HEK293T (cell line): ENCODE data around the gene DMKN.

Experiments
- CTCF ChIA-PET: fragments of 350-600 bp; formaldehyde crosslinking; extraction: SDS; loops from one replicate; lab custom pipeline; 2021; ENCODE audit warnings: antibody characterized with exemption, inconsistent platforms; lab: Yijun Ruan, JAX
- POLR2A ChIA-PET: fragments of 350-600 bp; formaldehyde crosslinking; extraction: SDS; loops from one replicate; lab custom pipeline; 2020; ENCODE audit warnings: antibody characterized with exemption, inconsistent platforms; lab: Yijun Ruan, JAX
- DNase-seq: peaks from one replicate; pipeline ENCODE4 v3.0.0; 2012; ENCODE audit warnings: mixed read lengths; ENCODE audit errors: extremely low spot score
- ARNT ChIP-seq: fragments of 450-650 bp; IDR thresholded peaks from 2 replicates; pipeline ENCODE4 v1.6.1; 2017; ENCODE audit warnings: mild to moderate bottlenecking
- BHLHE40 ChIP-seq: fragments of 450-650 bp; IDR thresholded peaks from 2 replicates; pipeline ENCODE4 v1.6.1; 2016; ENCODE audit warnings: mild to moderate bottlenecking, moderate library complexity, borderline replicate concordance
- CTBP1 ChIP-seq: fragments of 450-650 bp; IDR thresholded peaks from 2 replicates; pipeline ENCODE4 v1.6.1; 2016; ENCODE audit warnings: borderline replicate concordance
- ELF4 ChIP-seq: fragments of 450-650 bp; IDR thresholded peaks from 2 replicates; pipeline ENCODE4 v1.6.1; 2017; ENCODE audit warnings: antibody characterized with exemption
- FOXA1 ChIP-seq: fragments of 450-650 bp; IDR thresholded peaks from 2 replicates; pipeline ENCODE4 v1.6.1; 2016; ENCODE audit warnings: mild to moderate bottlenecking
- FOXK2 ChIP-seq: fragments of 450-650 bp; IDR thresholded peaks from 2 replicates; pipeline ENCODE4 v1.6.1; 2016; ENCODE audit warnings: mild to moderate bottlenecking
- FOXM1 ChIP-seq: fragments of 450-650 bp; IDR thresholded peaks from 2 replicates; pipeline ENCODE4 v1.6.1; 2017; ENCODE audit warnings: mild to moderate bottlenecking, borderline replicate concordance
- HDGF ChIP-seq: fragments of 450-650 bp; IDR thresholded peaks from 2 replicates; pipeline ENCODE4 v1.6.1; 2017; ENCODE audit warnings: antibody characterized with exemption, borderline replicate concordance
- L3MBTL2 ChIP-seq: fragments of 450-650 bp; conservative IDR thresholded peaks from 2 replicates; pipeline ENCODE4 v1.6.1; 2016; ENCODE audit warnings: mild to moderate bottlenecking
- LEF1 ChIP-seq: fragments of 450-650 bp; IDR thresholded peaks from 2 replicates; pipeline ENCODE4 v1.6.1; 2017; ENCODE audit warnings: mild to moderate bottlenecking, borderline replicate concordance
- NFRKB ChIP-seq: fragments of 450-650 bp; IDR thresholded peaks from 2 replicates; pipeline ENCODE4 v1.6.1; 2016; ENCODE audit warnings: mild to moderate bottlenecking, moderate library complexity
- PKNOX1 ChIP-seq: fragments of 450-650 bp; IDR thresholded peaks from 2 replicates; pipeline ENCODE4 v1.6.1; 2016
- SP1 ChIP-seq: fragments of 450-650 bp; IDR thresholded peaks from 2 replicates; pipeline ENCODE4 v1.6.1; 2017
- SUZ12 ChIP-seq: fragments of 450-650 bp; IDR thresholded peaks from 2 replicates; pipeline ENCODE4 v1.6.1; 2016; ENCODE audit warnings: mild to moderate bottlenecking
- TARDBP ChIP-seq: fragments of 450-650 bp; IDR thresholded peaks from 2 replicates; pipeline ENCODE4 v1.6.1; 2016
- ZNF384 ChIP-seq: fragments of 450-650 bp; IDR thresholded peaks from 2 replicates; pipeline ENCODE4 v1.6.1; 2016

The DMKN gene

DNA sequence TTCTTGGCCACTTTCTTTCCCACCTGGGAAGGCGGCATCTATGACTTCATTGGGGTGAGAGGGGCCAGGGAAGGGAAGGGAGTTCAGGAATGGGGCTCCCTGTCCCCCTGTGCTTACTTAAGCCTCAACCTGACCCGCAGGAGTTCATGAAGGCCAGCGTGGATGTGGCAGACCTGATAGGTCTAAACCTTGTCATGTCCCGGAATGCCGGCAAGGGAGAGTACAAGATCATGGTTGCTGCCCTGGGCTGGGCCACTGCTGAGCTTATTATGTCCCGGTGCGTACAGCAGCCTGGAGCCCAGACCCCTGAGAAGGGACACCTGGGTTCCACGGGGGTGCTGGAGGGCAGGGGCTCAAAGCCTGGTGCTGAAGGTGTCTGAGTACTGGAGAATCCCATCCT lies 33.1 kb upstream of the DMKN start:
- no peak for DNase-seq
- TF ChIP-seq SP1 (no peak), FOXK2 (no peak), FOXA1 (no peak), ELF4 (no peak), ZNF384 (no peak), CTBP1 (no peak), PKNOX1 (no peak), TARDBP (no peak), ARNT (no peak), HDGF (no peak), BHLHE40 (no peak), SUZ12 (no peak), NFRKB (no peak), FOXM1 (no peak), L3MBTL2 (no peak), LEF1 (no peak)
- ChIA-PET CTCF (no interaction called here), POLR2A (interaction anchor here (0.8 kb wide), 1 partner anchor 36 kb away, joined by 3 read pairs; no protein-coding TSS in a partner anchor)

DNA sequence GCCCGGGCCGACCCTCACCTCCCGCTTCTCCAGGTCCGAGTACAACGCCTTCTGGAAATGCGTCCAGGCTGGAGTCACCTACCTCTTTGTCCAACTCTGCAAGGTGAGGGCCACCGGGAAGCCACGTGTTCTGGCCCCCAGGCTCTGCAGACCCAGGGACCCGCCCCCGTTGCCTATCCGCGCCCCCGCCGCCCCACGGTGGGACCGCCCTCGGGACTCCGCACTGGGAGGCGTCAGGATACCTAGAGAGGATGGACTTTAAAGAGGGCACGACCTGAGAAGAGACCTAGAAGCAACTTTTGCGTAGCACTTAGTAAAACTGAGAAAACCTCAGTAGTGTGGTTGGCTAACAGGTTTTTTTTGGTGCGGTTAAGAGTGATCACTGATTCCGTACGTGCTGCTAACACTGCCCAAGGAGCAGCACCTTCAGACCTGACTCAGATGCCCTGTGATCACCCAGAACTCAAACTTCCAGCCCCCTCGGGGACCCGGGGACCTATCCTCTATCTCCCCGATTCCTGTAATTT lies 32.5 kb upstream of the DMKN start:
- CTCF ChIA-PET, result no interaction called here
- peak; percentile 50 for DNase-seq
- TF ChIP-seq NFRKB (no peak), CTBP1 (no peak), ARNT (no peak), LEF1 (no peak), FOXK2 (no peak), SP1 (no peak), BHLHE40 (no peak), FOXM1 (no peak), HDGF (no peak), TARDBP (no peak), ZNF384 (no peak), ELF4 (no peak), L3MBTL2 (no peak), FOXA1 (no peak), PKNOX1 (no peak), SUZ12 (no peak)

DNA sequence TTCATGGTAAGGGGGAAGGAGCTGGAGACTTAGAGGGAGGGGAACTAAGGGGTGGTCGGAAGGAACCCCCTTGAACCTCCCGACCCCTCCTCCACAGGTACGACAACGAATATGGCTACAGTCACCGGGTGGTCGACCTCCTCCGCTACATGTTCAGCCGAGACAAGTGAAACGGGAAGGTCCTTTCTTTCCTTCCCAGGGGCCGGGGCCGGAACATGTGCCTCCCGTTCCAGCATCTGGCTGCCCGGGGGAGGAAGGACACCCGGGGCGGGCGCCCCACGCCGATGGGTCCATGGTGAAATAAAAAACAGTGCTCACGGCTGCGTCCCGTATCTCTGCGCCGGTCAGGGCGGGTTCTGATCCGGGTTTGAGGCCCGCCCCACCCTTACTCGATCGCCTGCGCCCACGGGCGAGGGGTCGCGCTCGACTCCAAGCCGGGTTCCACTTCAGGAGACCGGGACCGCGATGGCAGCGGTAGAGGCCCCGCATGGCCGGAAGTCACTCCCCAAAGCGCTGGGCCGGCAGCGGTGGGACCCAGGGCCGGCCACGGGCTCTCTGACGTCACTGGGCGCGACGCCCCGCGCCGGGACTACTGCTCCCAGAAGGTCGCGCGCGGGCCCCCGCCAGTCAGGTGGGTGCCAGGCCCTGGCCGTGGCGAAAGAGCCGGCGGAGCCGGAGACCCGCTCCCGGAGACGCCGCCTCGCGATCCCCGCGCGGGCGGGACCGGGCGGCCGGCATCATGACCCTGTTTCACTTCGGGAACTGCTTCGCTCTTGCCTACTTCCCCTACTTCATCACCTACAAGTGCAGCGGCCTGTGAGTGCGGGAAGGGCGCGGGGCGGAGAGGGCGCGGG lies 31.8 kb upstream of the DMKN start, which contains the start of gene TMEM147:
TSS of gene TMEM147 (plus strand) at position 626 of the 854 bp plus-strand sequence. CDS start at position 740, 114 bp downstream.
- no peak for TF ChIP-seq FOXA1
- no peak for TF ChIP-seq BHLHE40
- TF ChIP-seq FOXM1, result 0 out of 2 replicates have a peak, but pooled peaks have one; percentile 8
- no peak for TF ChIP-seq PKNOX1
- TF ChIP-seq ELF4, result peak; percentile 20; the same call in 1 of the 2 replicates
- CTCF ChIA-PET, result no interaction called here
- POLR2A ChIA-PET, result interaction anchor here (1.0 to 1.5 kb wide), 2 partner anchors 35 to 36 kb away, joined by 3 to 6 read pairs; no protein-coding TSS in a partner anchor
- DNase-seq, result peak; percentile 97

More for the DNA sequence above, 32.5 kb upstream of the DMKN start:
- POLR2A ChIA-PET, result no interaction called here

DNA sequence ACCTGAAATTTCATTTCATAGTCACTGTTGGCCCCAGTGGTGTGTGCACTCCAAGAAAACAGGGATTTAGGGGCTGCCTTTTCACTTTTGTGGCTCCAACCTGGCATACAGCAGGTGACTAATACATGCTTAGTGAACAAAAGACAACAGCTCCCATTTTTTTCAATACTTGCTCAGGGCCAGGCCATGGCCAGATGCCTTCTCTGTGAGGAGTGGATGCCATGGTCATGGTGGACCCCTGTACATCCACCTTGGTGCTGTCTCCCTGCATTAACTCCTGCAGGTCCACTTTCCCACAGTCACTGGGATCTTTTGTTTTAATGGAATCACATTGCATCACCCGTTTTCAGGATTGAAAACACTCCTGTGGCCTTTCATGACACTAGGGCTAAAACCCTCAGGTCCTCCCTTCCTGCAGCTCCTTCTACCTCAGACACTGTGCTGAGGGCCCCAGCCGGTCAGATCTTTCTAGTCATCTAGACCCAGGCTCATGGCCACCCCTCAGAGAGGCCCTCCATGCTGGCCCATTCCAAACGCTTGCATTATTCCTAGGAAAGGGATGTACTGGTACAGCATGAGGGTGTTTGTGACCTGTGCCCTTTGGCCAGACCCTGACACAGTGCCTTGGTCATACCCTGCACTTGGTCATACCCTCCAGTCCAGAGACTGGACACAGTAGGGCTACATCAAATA lies 30.8 kb upstream of the DMKN start:
- ChIA-PET POLR2A (interaction anchor here (1.0 to 1.5 kb wide), 3 partner anchors 9 to 35 kb away, joined by 3 to 6 read pairs (median 4); no protein-coding TSS in a partner anchor), CTCF (no interaction called here)
- no peak for DNase-seq
- TF ChIP-seq BHLHE40 (no peak), ARNT (no peak), ZNF384 (no peak), FOXK2 (no peak), TARDBP (no peak), HDGF (no peak), PKNOX1 (no peak), LEF1 (no peak), L3MBTL2 (no peak), FOXM1 (no peak), SUZ12 (no peak), SP1 (no peak), FOXA1 (no peak)
